CD4-positive, alpha-beta T cell treated with Interleukin-17A for 4 hours (primary cell): Measurements from ENCODE around the gene CACNG3.

Experiments
- DNase-seq: peaks from one replicate; pipeline ENCODE4 v3.0.0-alpha.2; 2020; ENCODE audit warnings: mixed read lengths

The CACNG3 gene

GRCh38 chr16:24409045-24409444 lies 152.9 kb downstream of the CACNG3 start:
- DNase-seq, result no peak
